CD14-positive monocyte (primary cell): ENCODE data around the gene GON4L. TPM values are rescaled to one million over a fixed set of nuclear protein-coding genes. Genes with fewer than 3 reads are reported as not detected.

Experiments used
- DNase-seq, 3 donors: peaks; one replicate each; pipeline ENCODE4 v3.0.0-alpha.2; 2011 to 2022
- H2AFZ ChIP-seq: 2 replicates; pipeline ENCODE4 v1.6.0; 2012; ENCODE audit warnings: mild to moderate bottlenecking, low read depth, low read length, inconsistent platforms; ENCODE audit not compliant: insufficient read depth, poor library complexity, severe bottlenecking
- H3K27ac ChIP-seq, 2 donors: 1 replicate in 1 of 2; 2 replicates in 1 of 2; pipeline ENCODE4 v1.5.1; 2012 to 2013; ENCODE audit warnings: low read length in 2 of 2, control low read depth in 1 of 2, inconsistent platforms in 1 of 2, low read depth in 1 of 2, mild to moderate bottlenecking in 1 of 2
- H3K27me3 ChIP-seq, 2 donors: one replicate each; pipeline versions ENCODE4 v1.6.0 to v1.6.1; 2011 to 2013; ENCODE audit warnings: low read length in 2 of 2; ENCODE audit not compliant: control insufficient read depth in 2 of 2, insufficient read depth in 2 of 2
- H3K36me3 ChIP-seq, 2 donors: replicated peaks in 1 of 2; 1 replicate in 1 of 2; 2 replicates in 1 of 2; pipeline versions ENCODE4 v1.5.1 to v1.6.1; 2012 to 2013; ENCODE audit warnings: low read length in 2 of 2, control low read depth in 1 of 2, inconsistent platforms in 1 of 2, mild to moderate bottlenecking in 1 of 2; ENCODE audit not compliant: insufficient read depth in 2 of 2, control insufficient read depth in 1 of 2
- H3K4me1 ChIP-seq, 2 donors: 1 replicate in 1 of 2; 2 replicates in 1 of 2; pipeline versions ENCODE4 v1.5.1 to v1.6.1; 2012 to 2013; ENCODE audit warnings: low read length in 2 of 2, control low read depth in 1 of 2, inconsistent platforms in 1 of 2, mild to moderate bottlenecking in 1 of 2, moderate library complexity in 1 of 2; ENCODE audit not compliant: insufficient read depth in 2 of 2, control insufficient read depth in 1 of 2
- H3K4me2 ChIP-seq: replicated peaks from 2 replicates; pipeline ENCODE3; 2012; ENCODE audit warnings: low read length, moderate library complexity, mild to moderate bottlenecking; ENCODE audit not compliant: poor library complexity, severe bottlenecking; ENCODE audit errors: extremely low read depth
- H3K4me3 ChIP-seq, 3 experiments: fragments of 200-600 bp in 1 of 3; sonication (generic) in 1 of 3; replicated peaks in 1 of 3; 1 replicate in 2 of 3; 2 replicates in 1 of 3; pipeline ENCODE4 v1.5.1; 2011 to 2013; ENCODE audit warnings: low read length in 3 of 3, mild to moderate bottlenecking in 3 of 3, control low read depth in 2 of 3, low read depth in 2 of 3, inconsistent platforms in 1 of 3, moderate library complexity in 1 of 3
- H3K79me2 ChIP-seq: 2 replicates; pipeline ENCODE4 v1.6.0; 2012; ENCODE audit warnings: mild to moderate bottlenecking, control low read depth, inconsistent platforms, low read length, moderate library complexity; ENCODE audit not compliant: insufficient read depth
- H3K9ac ChIP-seq: 2 replicates; pipeline ENCODE4 v1.6.0; 2017; ENCODE audit warnings: low read length, mild to moderate bottlenecking; ENCODE audit not compliant: insufficient read depth, poor library complexity, severe bottlenecking
- H3K9me3 ChIP-seq, 2 donors: replicated peaks in 1 of 2; 1 replicate in 1 of 2; 2 replicates in 1 of 2; pipeline versions ENCODE4 v1.5.1 to v1.6.1; 2012 to 2013; ENCODE audit warnings: low read length in 2 of 2, control low read depth in 1 of 2; ENCODE audit not compliant: control insufficient read depth in 1 of 2, insufficient read depth in 1 of 2
- H4K20me1 ChIP-seq: 2 replicates; pipeline ENCODE4 v1.6.0; 2012; ENCODE audit warnings: mild to moderate bottlenecking, low read length, control low read depth, moderate library complexity; ENCODE audit not compliant: insufficient read depth
- H3K27ac Mint-ChIP-seq, 7 donors: one replicate each; pipeline ENCODE4 v1.8.0; 2020; ENCODE audit warnings: mild to moderate bottlenecking in 7 of 7, mixed read lengths in 7 of 7, moderate library complexity in 6 of 7, inconsistent platforms in 2 of 7
- H3K27me3 Mint-ChIP-seq, 3 donors: one replicate each; pipeline ENCODE4 v1.8.0; 2021 to 2022; ENCODE audit warnings: low read depth in 3 of 3, mild to moderate bottlenecking in 3 of 3, mixed read lengths in 3 of 3, moderate library complexity in 3 of 3, inconsistent platforms in 1 of 3
- H3K36me3 Mint-ChIP-seq, 2 donors: one replicate each; pipeline ENCODE4 v1.8.0; 2020; ENCODE audit warnings: mixed read lengths in 2 of 2, inconsistent platforms in 1 of 2, mild to moderate bottlenecking in 1 of 2
- H3K4me1 Mint-ChIP-seq: one replicate; pipeline ENCODE4 v1.8.0; 2020; ENCODE audit warnings: mild to moderate bottlenecking, mixed read lengths
- H3K4me3 Mint-ChIP-seq, 2 donors: one replicate each; pipeline ENCODE4 v1.8.0; 2020; ENCODE audit warnings: mild to moderate bottlenecking in 2 of 2, mixed read lengths in 2 of 2, moderate library complexity in 1 of 2
- H3K9me3 Mint-ChIP-seq, 7 donors: one replicate each; pipeline ENCODE4 v1.8.0; 2020 to 2022; ENCODE audit warnings: mixed read lengths in 7 of 7, mild to moderate bottlenecking in 6 of 7, moderate library complexity in 6 of 7, inconsistent platforms in 2 of 7
- CTCF ChIP-seq: fragments of 200-600 bp; IDR thresholded peaks from one replicate; pipeline ENCODE4 v1.8.0; 2022; ENCODE audit warnings: antibody characterized with exemption, mild to moderate bottlenecking
- WGBS: methylation state at CpG from one replicate; pipeline ENCODE4 v1.1.5; 2013; ENCODE audit warnings: missing lambda C conversion rate; ENCODE audit not compliant: insufficient coverage; 5-methylcytosine and 5-hydroxymethylcytosine counted together
- intact Hi-C, 2 donors: fragments of 100-400 bp; cut with micrococcal nuclease; formaldehyde crosslinking; loops; one replicate each; pipeline versions ENCODE4 v1.15.0 to v1.15.1; 2023
- polyA plus RNA-seq, 3 donors: library from polyadenylated mRNA; depleted of rRNA in 1 of 3; unstranded in 2 of 3; stranded (reverse) in 1 of 3; fragments of 300-500 nt in 2 of 3; fragments of >200 nt in 1 of 3; fragmentation: Illumina TruSeq in 2 of 3; gene quantifications; 1 replicate in 2 of 3; 2 replicates in 1 of 3; pipeline ENCODE4 v1.2.3, GENCODE V29; 2012 to 2021

The GON4L gene
- polyA plus RNA-seq, 3 donors: 8.5 to 39.5 (median 14.0) TPM

- Histone ChIP-seq H3K27ac (no peak overlapping the region), H3K9me3 (no peaks in the 10 kb centered on the region), H2AFZ (no peak overlapping the region), H3K4me3 (no peak overlapping the region), H3K36me3 (peaks cover 0 to 26% of the 10 kb centered on the region in 2 donors), H3K4me1 (no peaks in the 10 kb centered on the region), H3K4me2 (no peak overlapping the region), H3K79me2 (no peaks in the 10 kb centered on the region), H3K9ac (no peak overlapping the region), H4K20me1 (no peaks in the 10 kb centered on the region), H3K27me3 (no peaks in the 10 kb centered on the region)
- Mint-ChIP-seq H3K9me3 (no peaks in the 10 kb centered on the region), H3K27me3 (peaks cover 0 to 2% (median 1%) of the 10 kb centered on the region in 3 donors), H3K36me3 (peaks cover 20 to 32% of the 10 kb centered on the region in 2 donors), H3K4me1 (no peaks in the 10 kb centered on the region), H3K27ac (no peak overlapping the region), H3K4me3 (no peak overlapping the region)
- intact Hi-C loops: no loop called here
- WGBS: 100% methylated on average over 1 of the region's 2 CpGs
- no peak for TF ChIP-seq CTCF
- DNase-seq: no peak
These were observed 25.8 kb upstream of the GON4L start for GRCh38 chr1:155882766-155883165.

- intact Hi-C loops: no loop called here
- H3K4me1 Mint-ChIP-seq: no peaks in the 10 kb centered on the region
- TF ChIP-seq CTCF: no peak
- Histone ChIP-seq H3K27me3 (no peaks in the 10 kb centered on the region), H3K9me3 (no peaks in the 10 kb centered on the region), H3K9ac (no peak overlapping the region), H2AFZ (no peak overlapping the region), H4K20me1 (no peaks in the 10 kb centered on the region), H3K27ac (no peak overlapping the region), H3K36me3 (peaks cover 0 to 26% of the 10 kb centered on the region in 2 donors), H3K4me3 (no peak overlapping the region), H3K4me1 (no peaks in the 10 kb centered on the region), H3K4me2 (no peak overlapping the region), H3K79me2 (no peaks in the 10 kb centered on the region)
- no peak for DNase-seq
- H3K27me3 Mint-ChIP-seq: peaks cover 0 to 2% (median 1%) of the 10 kb centered on the region in 3 donors
- peak overlapping the region in 1 of 7 donors; percentile 64 for H3K27ac Mint-ChIP-seq
- no peaks in the 10 kb centered on the region for H3K9me3 Mint-ChIP-seq
- H3K36me3 Mint-ChIP-seq: peaks cover 20 to 32% of the 10 kb centered on the region in 2 donors
- H3K4me3 Mint-ChIP-seq: no peak overlapping the region
These were observed 25.2 kb upstream of the GON4L start for GRCh38 chr1:155882235-155882634.
